ENCODE data around the gene LCMT1.

Gene LCMT1

GRCh38 chr16:25192096-25192495 is 80.6 kb downstream of the LCMT1 start:
- peak; percentile 11 for DNase-seq (ENCODE audit: low read depth, low spot score)

DNA sequence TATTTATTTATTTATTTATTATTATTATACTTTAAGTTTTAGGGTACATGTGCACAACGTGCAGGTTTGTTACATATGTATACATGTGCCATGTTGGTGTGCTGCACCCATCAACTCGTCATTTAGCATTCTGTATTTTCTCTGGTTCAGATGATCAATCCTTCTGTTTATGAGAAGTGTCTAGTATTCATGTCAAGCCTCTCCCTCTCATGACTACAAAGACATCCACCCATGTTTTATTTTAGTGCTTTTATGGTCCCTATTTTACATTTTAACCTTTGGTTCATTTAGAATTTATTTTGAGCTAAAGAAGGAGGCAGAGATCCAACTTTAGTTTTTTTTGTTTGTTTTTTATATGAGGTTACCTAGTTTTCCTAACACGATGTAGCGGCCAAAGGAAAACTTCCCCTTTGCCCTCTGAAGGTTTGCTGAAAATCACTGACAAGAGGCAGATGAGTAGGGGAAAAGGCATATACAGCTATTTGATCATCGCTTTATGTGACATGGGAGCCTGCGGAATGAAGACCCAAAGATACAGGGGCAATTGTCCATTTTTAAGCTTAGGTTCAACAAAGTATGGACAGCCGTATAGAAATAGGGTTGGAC is 82.8 kb downstream of the LCMT1 start:
- DNase-seq (ENCODE audit: low read depth, low spot score) = no peak

DNA sequence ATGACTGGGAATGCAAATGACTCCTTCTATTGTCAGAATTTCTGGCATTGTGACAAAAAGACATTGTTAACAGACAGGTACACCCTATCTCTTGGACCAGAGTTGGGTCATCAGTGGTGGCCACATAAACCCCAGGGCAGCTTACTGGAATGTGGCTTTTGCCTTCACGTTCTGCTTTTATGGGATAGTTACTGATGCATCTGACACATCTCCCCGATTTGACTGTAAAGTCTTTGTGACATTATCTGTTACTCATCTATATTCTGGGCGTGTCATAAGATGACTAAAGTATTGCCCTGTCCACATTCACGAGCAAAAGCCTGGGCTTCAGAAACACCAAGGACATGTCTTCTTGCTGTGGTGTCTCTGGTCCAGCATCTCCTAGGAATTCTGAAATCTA is 86.5 kb downstream of the LCMT1 start:
- no peak for DNase-seq (ENCODE audit: low read depth, low spot score)

GRCh38 chr16:25199457-25199856 is 87.9 kb downstream of the LCMT1 start:
- no peak for DNase-seq (ENCODE audit: low read depth, low spot score)

- DNase-seq (ENCODE audit: low read depth, low spot score) = no peak
These were observed 99.2 kb downstream of the LCMT1 start for GRCh38 chr16:25210758-25211157.

GRCh38 chr16:25212636-25213035 is 101.1 kb downstream of the LCMT1 start:
- DNase-seq (ENCODE audit: low read depth, low spot score) = no peak

DNA sequence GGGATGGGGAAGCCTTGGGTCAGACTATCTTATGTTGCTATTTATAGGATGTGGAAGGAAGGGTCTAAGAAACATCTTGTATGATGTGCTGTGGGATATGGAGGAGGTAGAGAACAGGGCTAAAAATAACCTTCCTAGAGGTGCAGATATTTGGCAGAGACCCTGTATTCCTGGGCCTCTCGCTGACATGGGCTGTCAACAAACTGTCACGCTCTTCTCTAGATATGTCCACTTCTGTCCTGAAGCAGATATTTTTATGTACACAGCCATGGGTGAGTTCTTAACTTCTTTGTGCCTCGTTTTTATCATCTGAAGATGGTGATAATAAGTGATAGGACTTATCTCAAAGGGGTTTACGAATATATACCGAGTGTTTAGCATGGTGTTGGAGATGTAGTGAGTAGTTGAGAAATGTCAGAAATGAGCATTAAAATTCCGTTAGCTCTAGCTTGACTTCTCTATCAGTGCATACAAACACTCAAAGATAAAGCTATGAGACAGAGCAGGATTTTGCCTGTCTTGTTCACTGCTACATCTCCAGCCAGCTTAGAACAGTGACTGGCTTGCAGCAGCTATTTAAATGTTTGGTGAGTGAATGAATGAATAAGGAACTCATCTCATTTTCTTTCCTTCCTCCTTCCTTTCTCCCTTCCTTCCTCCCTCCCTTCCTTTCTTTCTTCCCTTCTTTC is 102.3 kb downstream of the LCMT1 start:
- DNase-seq (ENCODE audit: low read depth, low spot score) = no peak

GRCh38 chr16:25217112-25217511 is 105.6 kb downstream of the LCMT1 start:
- no peak for DNase-seq (ENCODE audit: low read depth, low spot score)

DNA sequence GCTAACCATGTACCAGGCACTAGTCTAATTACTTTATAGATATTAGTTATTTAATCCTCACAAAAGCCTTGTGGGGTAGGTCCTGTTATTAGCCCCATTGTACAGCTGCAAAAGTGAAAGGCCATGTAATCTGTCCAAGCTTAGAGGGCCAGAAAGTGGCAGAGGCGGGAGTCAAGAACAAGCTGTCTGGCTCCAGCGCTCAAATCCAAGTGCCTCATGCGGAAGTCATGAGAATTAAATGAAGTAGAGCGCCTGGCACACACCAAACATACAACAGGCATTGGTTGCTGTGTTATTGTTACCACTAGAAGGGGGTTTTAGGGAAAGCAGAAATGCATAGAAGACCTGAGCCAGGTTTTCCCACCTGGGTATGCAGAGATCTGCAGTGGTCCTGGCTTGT is 106.4 kb downstream of the LCMT1 start:
- DNase-seq (ENCODE audit: low read depth, low spot score) = no peak

DNA sequence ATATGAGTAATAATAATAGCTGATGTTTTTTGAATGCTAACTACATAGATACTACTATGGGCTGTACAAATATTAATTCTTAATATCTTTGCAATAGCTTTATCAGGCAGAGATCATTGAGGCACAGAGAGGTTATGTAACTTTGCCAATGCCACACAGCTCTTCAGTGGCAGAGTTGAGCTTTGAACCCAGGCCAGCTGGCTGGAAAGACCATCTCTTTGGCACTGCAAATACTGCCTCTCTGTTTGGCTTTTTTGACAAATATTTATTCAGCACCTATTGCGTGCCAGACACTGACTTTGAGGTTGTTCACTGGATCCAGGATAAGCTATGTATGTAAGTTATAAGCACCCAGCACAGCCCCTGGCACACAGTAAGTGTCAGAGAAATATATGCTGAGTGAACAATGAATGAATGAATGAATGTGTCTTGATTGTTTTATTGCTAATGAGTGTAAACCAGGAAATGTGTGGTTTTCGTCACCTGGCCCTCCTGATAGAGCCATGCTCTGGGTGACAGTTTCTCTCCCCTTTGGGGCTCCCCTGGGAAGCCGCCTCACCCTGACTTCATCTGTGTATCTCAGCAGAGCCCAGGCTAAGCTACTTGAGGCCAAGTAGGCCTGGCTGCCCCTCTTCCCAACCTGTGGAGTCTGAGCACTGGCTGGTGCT is 107.7 kb downstream of the LCMT1 start:
- no peak for DNase-seq (ENCODE audit: low read depth, low spot score)

GRCh38 chr16:25222959-25223358 is 111.4 kb downstream of the LCMT1 start:
- DNase-seq (ENCODE audit: low read depth, low spot score) = no peak

DNA sequence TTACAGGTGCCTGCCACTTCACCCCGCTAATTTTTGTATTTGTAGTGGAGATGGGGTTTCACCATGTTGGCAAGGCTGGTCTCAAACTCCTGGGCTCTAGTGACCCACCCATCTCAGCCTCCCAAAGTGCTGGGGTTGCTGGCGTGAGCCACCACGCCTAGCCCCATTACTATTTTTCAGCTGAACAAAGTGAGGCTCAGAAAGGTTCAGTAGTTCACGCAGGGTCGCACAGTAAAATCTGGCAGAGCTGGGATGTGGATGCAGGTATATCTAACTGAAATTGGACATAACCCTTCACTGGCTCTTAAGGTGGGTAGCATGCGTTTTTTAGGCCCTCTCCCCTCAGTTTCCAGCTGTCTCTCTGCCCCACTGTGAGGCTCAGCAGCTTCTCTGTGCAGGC is 112.4 kb downstream of the LCMT1 start:
- DNase-seq (ENCODE audit: low read depth, low spot score) = no peak

- no peak for DNase-seq (ENCODE audit: low read depth, low spot score)
These were observed 113.3 kb downstream of the LCMT1 start for GRCh38 chr16:25224731-25225319.
